NCI-H1930 (cell line): ENCODE results near the gene MAP3K3.
"Not testable (repeated sequence)": the region's sequence is repeated elsewhere in the genome, so short reads cannot be mapped to it uniquely, and the experiment has no call there.

Source experiments
- DNase-seq, 2 experiments: peaks; one replicate each; lab custom pipeline; 2025; lab: John Stamatoyannopoulos, UW

The MAP3K3 gene

GRCh38 chr17:63705657-63706056 is 83.4 kb downstream of the MAP3K3 start:
- DNase-seq: no peak

- no peak for DNase-seq
These were observed 84.3 kb downstream of the MAP3K3 start for GRCh38 chr17:63706336-63707082.

GRCh38 chr17:63707151-63707550 is 84.9 kb downstream of the MAP3K3 start:
- no peak for DNase-seq

- DNase-seq: no peak
These were observed 86.9 kb downstream of the MAP3K3 start for GRCh38 chr17:63709110-63709509.

- DNase-seq: no peak
These were observed 92.5 kb downstream of the MAP3K3 start for GRCh38 chr17:63714550-63715277.

GRCh38 chr17:63716426-63716825 is 94.2 kb downstream of the MAP3K3 start:
- DNase-seq: no peak

- DNase-seq: no peak
These were observed 96.8 kb downstream of the MAP3K3 start for GRCh38 chr17:63718988-63719387.

- not testable (repeated sequence) for DNase-seq
These were observed 98.0 kb downstream of the MAP3K3 start for GRCh38 chr17:63720194-63720593.

GRCh38 chr17:63722403-63722802 is 100.2 kb downstream of the MAP3K3 start:
- no peak for DNase-seq

GRCh38 chr17:63735691-63736090 is 113.5 kb downstream of the MAP3K3 start:
- no peak for DNase-seq

GRCh38 chr17:63740464-63741142 is 118.4 kb downstream of the MAP3K3 start:
- DNase-seq: no peak

GRCh38 chr17:63741143-63741407 is 118.9 kb downstream of the MAP3K3 start:
- no peak for DNase-seq

GRCh38 chr17:63741408-63742173 is 119.4 kb downstream of the MAP3K3 start, which contains the start of gene STRADA:
Gene STRADA, minus strand, starts transcription at chr17:63741799. Its CDS starts 13,430 bp downstream, at chr17:63728369.
- DNase-seq: peak; percentile 99
